Right lobe of liver (tissue), 6 donors: ENCODE results near the gene LGR4. TPM values are rescaled to one million over a fixed set of nuclear protein-coding genes. Genes with fewer than 3 reads are reported as not detected.

Source experiments
- ATAC-seq, 4 donors: fragments of 200-7000 bp; cut with Tn5 transposase; one replicate each; pipeline ENCODE4 v1.9.1; 2020; ENCODE audit warnings: mild to moderate bottlenecking in 4 of 4, moderate library complexity in 4 of 4
- DNase-seq, 3 donors: peaks; one replicate each; pipeline ENCODE4 v3.0.0-alpha.2; 2020
- H3K27ac ChIP-seq, 3 donors: fragments of 200-600 bp; one replicate each; pipeline ENCODE4 v1.8.0; 2022
- H3K27me3 ChIP-seq, 2 donors: fragments of 200-600 bp; one replicate each; pipeline ENCODE4 v1.8.0; 2022
- H3K36me3 ChIP-seq, 4 donors: fragments of 200-600 bp; sonication (generic) in 1 of 4; one replicate each; pipeline versions ENCODE4 v1.5.1 to v1.8.0; 2017 to 2022; ENCODE audit warnings: control low read depth in 1 of 4
- H3K4me1 ChIP-seq, 4 donors: fragments of 200-600 bp; sonication (generic) in 1 of 4; one replicate each; pipeline versions ENCODE4 v1.5.1 to v1.8.0; 2017 to 2022; ENCODE audit warnings: control low read depth in 1 of 4
- H3K4me3 ChIP-seq, 3 donors: fragments of 200-600 bp; one replicate each; pipeline ENCODE4 v1.8.0; 2022
- H3K9me3 ChIP-seq, 4 donors: fragments of 200-600 bp; sonication (generic) in 1 of 4; one replicate each; pipeline versions ENCODE4 v1.5.1 to v1.8.0; 2017 to 2022; ENCODE audit warnings: control low read depth in 1 of 4
- CTCF ChIP-seq, 4 donors: fragments of 200-600 bp in 3 of 4; fragments of 450-650 bp in 1 of 4; IDR thresholded peaks; one replicate each; pipeline versions ENCODE4 v1.5.1 to v1.8.0; 2016 to 2022; ENCODE audit warnings: antibody characterized with exemption in 4 of 4, mild to moderate bottlenecking in 2 of 4
- POLR2A ChIP-seq: fragments of 450-650 bp; IDR thresholded peaks from one replicate; pipeline ENCODE4 v1.6.1; 2017; ENCODE audit warnings: antibody characterized with exemption, mild to moderate bottlenecking
- WGBS: methylation state at CpG from one replicate; pipeline ENCODE4 v1.1.6; 2018; ENCODE audit warnings: low coverage, low lambda C conversion rate; ENCODE audit not compliant: insufficient coverage; ENCODE audit errors: missing lambda C conversion rate; 5-methylcytosine and 5-hydroxymethylcytosine counted together
- intact Hi-C, 2 donors: fragments of 100-400 bp; cut with DNase I; formaldehyde crosslinking; loops; one replicate each; pipeline versions ENCODE4 v1.11.2 to v1.14.1; 2022
- total RNA-seq, 6 experiments: library from RNA; depleted of rRNA in 2 of 6; stranded (reverse); fragments of >200 nt in 2 of 6; fragmentation: NEBNext Ultra II Directional in 3 of 6; extraction: Animal tissue kit (Norgen Biotek cat#: 25700) in 3 of 6; gene quantifications; one replicate each; pipeline versions ENCODE4 v1.1.0 to v1.2.4, GENCODE V29; 2016 to 2023
- donor health status: DM: no; HTN: yes; CAD: no.
- donor health status: DM: no; HTN: no; CAD: no.
- donor health status: DM: no; HTN: no; CAD: no.
- donor health status: DM: no; HTN: yes; CAD: no.
- donor health status: DM: no; HTN: yes; CAD: no.

LGR4 gene
- total RNA-seq, 6 experiments from 2014 or later: 32.5 to 46.3 (median 44.1) TPM

- peaks cover 0 to 25% (median 2%) of the 10 kb centered on the region in 4 donors for H3K4me1 ChIP-seq
- ATAC-seq: peak; percentile 84 to 93 (median 88)
- intact Hi-C loops: no loop called here
- peak in 2 of 3 donors; percentile 30 to 62 for DNase-seq
- no peaks in the 10 kb centered on the region for H3K36me3 ChIP-seq
- H3K9me3 ChIP-seq: no peaks in the 10 kb centered on the region
- no peaks in the 10 kb centered on the region for H3K27me3 ChIP-seq
- peak overlapping the region; percentile 24 to 75 (median 65) for H3K27ac ChIP-seq
- TF ChIP-seq CTCF (IDR thresholded peaks at IDR 0.05): no peak
- TF ChIP-seq POLR2A: no peak
- no peak overlapping the region for H3K4me3 ChIP-seq
- 34% methylated on average over 4 of the region's 4 CpGs for WGBS
Observed at GRCh38 chr11:27514558-27514957, 42.0 kb upstream of the LGR4 start.

- peak in 2 of 3 donors; percentile 23 to 79 for DNase-seq
- no peak overlapping the region for H3K4me3 ChIP-seq
- no peaks in the 10 kb centered on the region for H3K9me3 ChIP-seq
- no peaks in the 10 kb centered on the region for H3K36me3 ChIP-seq
- TF ChIP-seq CTCF (IDR thresholded peaks at IDR 0.05) (no peak), POLR2A (no peak)
- 50% methylated on average over 4 of the region's 4 CpGs for WGBS
- peak; percentile 67 to 88 (median 84) for ATAC-seq
- H3K27me3 ChIP-seq: no peaks in the 10 kb centered on the region
- intact Hi-C loops: no loop called here
- peaks cover 0 to 25% (median 2%) of the 10 kb centered on the region in 4 donors for H3K4me1 ChIP-seq
- peak overlapping the region in 2 of 3 donors; percentile 65 to 75 for H3K27ac ChIP-seq
Observed at GRCh38 chr11:27514076-27514475, 41.5 kb upstream of the LGR4 start.

- intact Hi-C loops: no loop called here
- Histone ChIP-seq H3K27ac (peak overlapping the region in 2 of 3 donors; percentile 65 to 75), H3K27me3 (no peaks in the 10 kb centered on the region), H3K4me1 (peaks cover 0 to 26% (median 2%) of the 10 kb centered on the region in 4 donors), H3K36me3 (no peaks in the 10 kb centered on the region), H3K9me3 (no peaks in the 10 kb centered on the region), H3K4me3 (no peak overlapping the region)
- ATAC-seq (no peak), DNase-seq (no peak)
- WGBS: 75% methylated on average over 2 of the region's 2 CpGs
- no peak for TF ChIP-seq POLR2A
- no peak for TF ChIP-seq CTCF (IDR thresholded peaks at IDR 0.05)
Observed at GRCh38 chr11:27513389-27513788, 40.8 kb upstream of the LGR4 start.

GRCh38 chr11:27512238-27512637 is 39.6 kb upstream of the LGR4 start:
- no peaks in the 10 kb centered on the region for H3K27me3 ChIP-seq
- H3K9me3 ChIP-seq: no peaks in the 10 kb centered on the region
- H3K4me3 ChIP-seq: no peak overlapping the region
- DNase-seq (no peak), ATAC-seq (no peak)
- no peak overlapping the region for H3K27ac ChIP-seq
- H3K4me1 ChIP-seq: peaks cover 0 to 37% (median 5%) of the 10 kb centered on the region in 4 donors
- WGBS: 85% methylated on average over 3 of the region's 3 CpGs
- intact Hi-C loops: no loop called here
- no peak for TF ChIP-seq POLR2A
- no peak for TF ChIP-seq CTCF (IDR thresholded peaks at IDR 0.05)
- no peaks in the 10 kb centered on the region for H3K36me3 ChIP-seq

- Histone ChIP-seq H3K27ac (no peak overlapping the region), H3K4me1 (peaks cover 0 to 44% (median 7%) of the 10 kb centered on the region in 4 donors), H3K27me3 (no peaks in the 10 kb centered on the region), H3K9me3 (no peaks in the 10 kb centered on the region), H3K4me3 (no peak overlapping the region), H3K36me3 (no peaks in the 10 kb centered on the region)
- no peak for DNase-seq
- ATAC-seq: no peak
- intact Hi-C loops: no loop called here
- 79% methylated on average over 4 of the region's 4 CpGs for WGBS
- no peak for TF ChIP-seq POLR2A
- TF ChIP-seq CTCF (IDR thresholded peaks at IDR 0.05): no peak
Observed at GRCh38 chr11:27509908-27510307, 37.3 kb upstream of the LGR4 start.
